ENCODE measurements around the gene ZNF358. TPM values are rescaled to one million over a fixed set of nuclear protein-coding genes. Genes with fewer than 3 reads are reported as not detected.
A peak's percentile ranks its signal among the peaks of the same experiment; 100 is the strongest.

The ZNF358 gene
- total and polyA plus RNA-seq, 5 experiments from 2014 or later: 0.71 to 10.8 (median 2.5) TPM

- H3K4me3 Mint-ChIP-seq: peak overlapping the region in 8 of 10 donors; percentile 2 to 82 (median 38)
- H3K27me3 Mint-ChIP-seq: peaks cover 0 to 15% (median 0%) of the 10 kb centered on the region in 5 donors
- peak overlapping the region in 1 of 10 donors; percentile 8 for H3K27ac Mint-ChIP-seq
- no peak for DNase-seq
- POLR2A ChIA-PET: no interaction called here
- no peaks in the 10 kb centered on the region for H3K9me3 Mint-ChIP-seq
- no peaks in the 10 kb centered on the region for H3K36me3 Mint-ChIP-seq
- ATAC-seq: no peak
- H3K4me1 Mint-ChIP-seq: peaks cover 10 to 21% (median 18%) of the 10 kb centered on the region in 4 donors
These were observed 1.9 kb upstream of the ZNF358 start for GRCh38 chr19:7513809-7514642.

GRCh38 chr19:7515110-7515644, 726 bp upstream of the ZNF358 start:
- POLR2A ChIA-PET: interaction anchor here (0.5 to 1.4 kb wide), 3 partner anchors 18 to 22 kb away, joined by 3 to 6 read pairs (median 4); partner anchors contain the start of gene PNPLA6
- H3K4me3 Mint-ChIP-seq: peak overlapping the region; percentile 82 to 97 (median 88)
- H3K36me3 Mint-ChIP-seq: no peaks in the 10 kb centered on the region
- DNase-seq: no peak
- peak overlapping the region in 9 of 10 donors; percentile 79 to 94 (median 88) for H3K27ac Mint-ChIP-seq
- no peaks in the 10 kb centered on the region for H3K9me3 Mint-ChIP-seq
- peaks cover 0 to 6% (median 0%) of the 10 kb centered on the region in 5 donors for H3K27me3 Mint-ChIP-seq
- ATAC-seq: no peak
- peaks cover 10 to 21% (median 18%) of the 10 kb centered on the region in 4 donors for H3K4me1 Mint-ChIP-seq

GRCh38 chr19:7516333-7516732, 430 bp downstream of the ZNF358 start:
- Mint-ChIP-seq H3K4me3 (peak overlapping the region; percentile 72 to 87 (median 78)), H3K4me1 (peaks cover 10 to 21% (median 18%) of the 10 kb centered on the region in 4 donors)
- ATAC-seq: peak in 1 of 2 donors; percentile 24

GRCh38 chr19:7516878-7517277, 975 bp downstream of the ZNF358 start:
- DNase-seq (no peak), ATAC-seq (no peak)
- peak overlapping the region; percentile 72 to 87 (median 78) for H3K4me3 Mint-ChIP-seq
- H3K9me3 Mint-ChIP-seq: no peaks in the 10 kb centered on the region
- no peaks in the 10 kb centered on the region for H3K36me3 Mint-ChIP-seq
- H3K27me3 Mint-ChIP-seq: peaks cover 0 to 6% (median 0%) of the 10 kb centered on the region in 5 donors
- H3K27ac Mint-ChIP-seq: peak overlapping the region in 9 of 10 donors; percentile 31 to 81 (median 66)
- POLR2A ChIA-PET: interaction anchor here (0.5 to 1.5 kb wide), 7 partner anchors 11 to 430 kb away, joined by 3 to 5 read pairs (median 4); partner anchors contain the start of gene PNPLA6
- peaks cover 12 to 25% (median 19%) of the 10 kb centered on the region in 4 donors for H3K4me1 Mint-ChIP-seq

More at GRCh38 chr19:7516333-7516732, 430 bp downstream of the ZNF358 start:
- Mint-ChIP-seq H3K27ac (peak overlapping the region in 6 of 10 donors; percentile 31 to 81 (median 65)), H3K27me3 (peaks cover 0 to 6% (median 0%) of the 10 kb centered on the region in 5 donors), H3K9me3 (no peaks in the 10 kb centered on the region), H3K36me3 (no peaks in the 10 kb centered on the region)
- POLR2A ChIA-PET: interaction anchor here (1.0 to 1.5 kb wide), 7 partner anchors 10 to 19 kb away, joined by 3 to 5 read pairs (median 4); partner anchors contain the start of gene PNPLA6
- no peak for DNase-seq

- peaks cover 0 to 6% (median 0%) of the 10 kb centered on the region in 5 donors for H3K27me3 Mint-ChIP-seq
- no peaks in the 10 kb centered on the region for H3K36me3 Mint-ChIP-seq
- H3K9me3 Mint-ChIP-seq: no peaks in the 10 kb centered on the region
- no peak for DNase-seq
- peaks cover 17 to 33% (median 31%) of the 10 kb centered on the region in 4 donors for H3K4me1 Mint-ChIP-seq
- no peak for ATAC-seq
- POLR2A ChIA-PET: interaction anchor here (5.7 kb wide), 1 partner anchor 14 kb away, joined by 63 read pairs; the partner anchor contains the start of gene PNPLA6
- peak overlapping the region in 1 of 10 donors; percentile 63 for H3K27ac Mint-ChIP-seq
- peak overlapping the region in 1 of 10 donors; percentile 38 for H3K4me3 Mint-ChIP-seq
These were observed 3.6 kb downstream of the ZNF358 start for GRCh38 chr19:7519361-7520130.

- POLR2A ChIA-PET: interaction anchor here (0.7 to 5.7 kb wide), 2 partner anchors 13 to 383 kb away, joined by 3 to 63 read pairs; partner anchors contain the start of gene PNPLA6
- ATAC-seq: no peak
- DNase-seq: no peak
- Mint-ChIP-seq H3K27ac (no peak overlapping the region), H3K9me3 (no peaks in the 10 kb centered on the region), H3K4me3 (no peak overlapping the region), H3K27me3 (peaks cover 0 to 3% (median 0%) of the 10 kb centered on the region in 5 donors), H3K4me1 (peaks cover 16 to 31% (median 28%) of the 10 kb centered on the region in 4 donors), H3K36me3 (no peaks in the 10 kb centered on the region)
These were observed 4.5 kb downstream of the ZNF358 start for GRCh38 chr19:7520131-7521051.

GRCh38 chr19:7521551-7522071, 5.7 kb downstream of the ZNF358 start:
- Mint-ChIP-seq H3K27me3 (no peaks in the 10 kb centered on the region), H3K4me1 (peaks cover 12 to 26% (median 22%) of the 10 kb centered on the region in 4 donors), H3K9me3 (no peaks in the 10 kb centered on the region), H3K4me3 (peak overlapping the region; percentile 70 to 92 (median 88)), H3K36me3 (peaks cover 0 to 6% (median 0%) of the 10 kb centered on the region in 3 donors), H3K27ac (peak overlapping the region in 8 of 10 donors; percentile 17 to 95 (median 73))
- ATAC-seq (no peak), DNase-seq (no peak)
- POLR2A ChIA-PET: interaction anchor here (0.7 to 5.7 kb wide), 5 partner anchors 9 to 173 kb away, joined by 3 to 63 read pairs (median 4); partner anchors contain the start of genes ARHGEF18 and PNPLA6

GRCh38 chr19:7522072-7522922, 6.4 kb downstream of the ZNF358 start, which contains the start of gene MCOLN1:
MCOLN1 (plus strand) TSS chr19:7522624; CDS start chr19:7522751, 127 bp downstream.
- Mint-ChIP-seq H3K27me3 (no peaks in the 10 kb centered on the region), H3K4me3 (peak within 1 kb of the TSS; percentile 76 to 92 (median 88)), H3K27ac (peak within 1 kb of the TSS; percentile 35 to 95 (median 73)), H3K4me1 (peaks cover 10 to 20% (median 15%) of the 10 kb centered on the region in 4 donors), H3K9me3 (no peaks in the 10 kb centered on the region), H3K36me3 (peaks cover 0 to 8% (median 0%) of the 10 kb centered on the region in 3 donors)
- ATAC-seq: peak; percentile 90 to 92
- POLR2A ChIA-PET: interaction anchor here (0.5 to 5.7 kb wide), 9 partner anchors 8 to 1061 kb away, joined by 3 to 63 read pairs (median 4); partner anchors contain the start of genes ARHGEF18 and PNPLA6
- peak; percentile 96 to 100 (median 99) for DNase-seq

- peaks cover 0 to 8% (median 0%) of the 10 kb centered on the region in 3 donors for H3K36me3 Mint-ChIP-seq
- ATAC-seq (no peak), DNase-seq (no peak)
- peak overlapping the region; percentile 62 to 84 (median 76) for H3K4me3 Mint-ChIP-seq
- peak overlapping the region in 5 of 10 donors; percentile 33 to 72 (median 44) for H3K27ac Mint-ChIP-seq
- POLR2A ChIA-PET: interaction anchor here (0.5 to 5.7 kb wide), 6 partner anchors 11 to 1062 kb away, joined by 3 to 63 read pairs (median 4); partner anchors contain the start of genes ARHGEF18 and PNPLA6
- H3K27me3 Mint-ChIP-seq: no peaks in the 10 kb centered on the region
- H3K9me3 Mint-ChIP-seq: no peaks in the 10 kb centered on the region
- peaks cover 10 to 17% (median 12%) of the 10 kb centered on the region in 4 donors for H3K4me1 Mint-ChIP-seq
These were observed 7.2 kb downstream of the ZNF358 start for GRCh38 chr19:7522923-7523667.
